PFSK-1 (cell line): ENCODE results near the gene CCNJL.

Source experiments
- FOXP2 ChIP-seq: optimal IDR thresholded peaks from 2 replicates; pipeline ENCODE3; 2011; ENCODE audit warnings: borderline replicate concordance, control low read depth, inconsistent platforms; ENCODE audit not compliant: insufficient read depth; ENCODE audit errors: extremely low read length, extremely low read depth
- POLR2AphosphoS5 ChIP-seq: IDR thresholded peaks from 2 replicates; pipeline ENCODE4 v1.6.1; 2012; ENCODE audit warnings: low read depth, mild to moderate bottlenecking, control low read depth, low read length, moderate library complexity
- SIN3A ChIP-seq: IDR thresholded peaks from 2 replicates; pipeline ENCODE4 v1.6.1; 2012; ENCODE audit warnings: mild to moderate bottlenecking, low read length, moderate library complexity, borderline replicate concordance; ENCODE audit not compliant: insufficient read depth
- TAF1 ChIP-seq: IDR thresholded peaks from 2 replicates; pipeline ENCODE4 v1.6.1; 2012; ENCODE audit warnings: low read length, control low read depth, borderline replicate concordance; ENCODE audit not compliant: insufficient read depth
- TF ChIP-seq, protein P1 (sequence below), 2 experiments: IDR thresholded peaks; 2 replicates each; pipeline versions ENCODE4 v1.6.1 to v1.8.0; 2011 to 2012; ENCODE audit warnings: low read depth in 2 of 2, low read length in 2 of 2, control low read depth in 1 of 2, inconsistent platforms in 1 of 2, mild to moderate bottlenecking in 1 of 2, moderate library complexity in 1 of 2; ENCODE audit not compliant: insufficient read depth in 1 of 2

The CCNJL gene

GRCh38 chr5:160359242-160359641, 46.9 kb upstream of the CCNJL start:
- TF ChIP-seq POLR2AphosphoS5, result no peak
- no peak for TF ChIP-seq TAF1
- no peak for TF ChIP-seq SIN3A
- no peak for TF ChIP-seq FOXP2
- TF ChIP-seq, protein P1, sequence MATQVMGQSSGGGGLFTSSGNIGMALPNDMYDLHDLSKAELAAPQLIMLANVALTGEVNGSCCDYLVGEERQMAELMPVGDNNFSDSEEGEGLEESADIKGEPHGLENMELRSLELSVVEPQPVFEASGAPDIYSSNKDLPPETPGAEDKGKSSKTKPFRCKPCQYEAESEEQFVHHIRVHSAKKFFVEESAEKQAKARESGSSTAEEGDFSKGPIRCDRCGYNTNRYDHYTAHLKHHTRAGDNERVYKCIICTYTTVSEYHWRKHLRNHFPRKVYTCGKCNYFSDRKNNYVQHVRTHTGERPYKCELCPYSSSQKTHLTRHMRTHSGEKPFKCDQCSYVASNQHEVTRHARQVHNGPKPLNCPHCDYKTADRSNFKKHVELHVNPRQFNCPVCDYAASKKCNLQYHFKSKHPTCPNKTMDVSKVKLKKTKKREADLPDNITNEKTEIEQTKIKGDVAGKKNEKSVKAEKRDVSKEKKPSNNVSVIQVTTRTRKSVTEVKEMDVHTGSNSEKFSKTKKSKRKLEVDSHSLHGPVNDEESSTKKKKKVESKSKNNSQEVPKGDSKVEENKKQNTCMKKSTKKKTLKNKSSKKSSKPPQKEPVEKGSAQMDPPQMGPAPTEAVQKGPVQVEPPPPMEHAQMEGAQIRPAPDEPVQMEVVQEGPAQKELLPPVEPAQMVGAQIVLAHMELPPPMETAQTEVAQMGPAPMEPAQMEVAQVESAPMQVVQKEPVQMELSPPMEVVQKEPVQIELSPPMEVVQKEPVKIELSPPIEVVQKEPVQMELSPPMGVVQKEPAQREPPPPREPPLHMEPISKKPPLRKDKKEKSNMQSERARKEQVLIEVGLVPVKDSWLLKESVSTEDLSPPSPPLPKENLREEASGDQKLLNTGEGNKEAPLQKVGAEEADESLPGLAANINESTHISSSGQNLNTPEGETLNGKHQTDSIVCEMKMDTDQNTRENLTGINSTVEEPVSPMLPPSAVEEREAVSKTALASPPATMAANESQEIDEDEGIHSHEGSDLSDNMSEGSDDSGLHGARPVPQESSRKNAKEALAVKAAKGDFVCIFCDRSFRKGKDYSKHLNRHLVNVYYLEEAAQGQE (IDR thresholded peaks at IDR 0.05; ENCODE audit: insufficient read depth in 1 of 2, low read depth in 2 of 2, low read length in 2 of 2), result no peak

- no peak for TF ChIP-seq FOXP2
- TF ChIP-seq TAF1, result no peak
Observed at GRCh38 chr5:160357861-160358411, 45.6 kb upstream of the CCNJL start.

GRCh38 chr5:160357394-160357793, 45.0 kb upstream of the CCNJL start:
- TF ChIP-seq POLR2AphosphoS5 (no peak), FOXP2 (no peak), SIN3A (no peak), TAF1 (no peak)
- TF ChIP-seq, protein P1 (IDR thresholded peaks at IDR 0.05; ENCODE audit: insufficient read depth in 1 of 2, low read depth in 2 of 2, low read length in 2 of 2), result no peak

DNA sequence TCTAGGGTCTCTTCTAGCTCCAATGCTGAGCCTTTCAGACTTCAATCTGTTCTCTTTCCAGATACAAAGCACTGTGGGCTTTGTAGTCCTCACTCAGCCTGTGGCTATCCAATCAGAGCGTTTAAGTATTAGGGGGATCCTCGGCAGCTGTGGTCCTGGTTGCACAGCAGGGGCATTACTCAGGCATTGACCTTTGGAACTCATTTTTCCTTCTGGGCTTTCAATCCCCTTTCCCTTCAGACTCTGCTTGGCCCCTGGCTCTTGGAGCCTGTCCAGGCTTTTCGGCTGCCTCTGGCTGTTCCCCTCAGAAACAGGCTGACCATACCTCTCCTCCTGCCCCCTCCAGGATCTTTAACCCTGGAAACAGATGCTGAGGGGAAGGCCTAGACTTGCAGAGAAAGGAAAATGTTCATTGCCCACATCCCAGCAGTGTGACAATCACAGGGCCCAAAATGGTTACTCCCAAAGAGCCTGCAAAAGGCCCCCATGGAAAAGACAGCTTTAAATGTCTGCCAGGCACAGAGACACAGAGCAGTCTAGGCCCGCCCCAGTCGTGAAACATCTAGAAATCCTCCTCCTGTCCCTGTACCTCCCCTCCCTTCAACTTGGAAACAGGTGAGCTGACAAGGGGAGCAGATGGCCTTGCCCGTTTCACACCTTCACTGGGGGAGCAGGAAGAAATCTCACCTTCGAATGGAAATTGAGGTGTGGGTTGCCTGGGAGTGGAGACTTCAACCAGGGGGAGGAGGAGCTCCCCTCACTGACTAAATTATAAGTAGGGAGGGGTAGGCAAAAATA, 44.4 kb upstream of the CCNJL start:
- TF ChIP-seq, protein P1 (IDR thresholded peaks at IDR 0.05; ENCODE audit: insufficient read depth in 1 of 2, low read depth in 2 of 2, low read length in 2 of 2), result no peak
- TF ChIP-seq SIN3A (no peak), POLR2AphosphoS5 (no peak), TAF1 (no peak), FOXP2 (no peak)

DNA sequence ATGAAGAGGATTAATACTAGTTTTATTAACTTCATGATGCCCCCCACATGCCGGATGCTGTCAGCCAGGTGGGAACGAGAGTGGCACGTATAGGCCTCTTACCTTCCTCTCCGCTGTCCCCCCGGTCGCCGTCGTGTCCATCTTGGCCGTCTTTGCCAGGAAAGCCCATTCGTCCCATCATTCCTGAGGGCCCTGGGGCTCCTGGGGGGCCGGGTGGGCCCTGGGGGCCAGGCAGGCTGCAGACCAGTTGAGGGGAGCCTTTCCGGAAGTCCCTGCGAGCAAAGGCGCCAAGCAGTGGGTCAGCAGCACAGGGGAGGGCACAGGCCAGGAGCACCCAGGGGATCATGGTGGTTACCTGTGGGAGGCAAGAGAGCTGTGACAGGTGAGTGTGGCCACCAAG, 42.3 kb upstream of the CCNJL start:
- TF ChIP-seq, protein P1 (IDR thresholded peaks at IDR 0.05; ENCODE audit: insufficient read depth in 1 of 2, low read depth in 2 of 2, low read length in 2 of 2), result no peak
- no peak for TF ChIP-seq TAF1
- no peak for TF ChIP-seq POLR2AphosphoS5
- TF ChIP-seq FOXP2, result no peak
